ENCODE results near the gene CD52.
A peak's percentile ranks its signal among the peaks of the same experiment; 100 is the strongest.

The CD52 gene

DNA sequence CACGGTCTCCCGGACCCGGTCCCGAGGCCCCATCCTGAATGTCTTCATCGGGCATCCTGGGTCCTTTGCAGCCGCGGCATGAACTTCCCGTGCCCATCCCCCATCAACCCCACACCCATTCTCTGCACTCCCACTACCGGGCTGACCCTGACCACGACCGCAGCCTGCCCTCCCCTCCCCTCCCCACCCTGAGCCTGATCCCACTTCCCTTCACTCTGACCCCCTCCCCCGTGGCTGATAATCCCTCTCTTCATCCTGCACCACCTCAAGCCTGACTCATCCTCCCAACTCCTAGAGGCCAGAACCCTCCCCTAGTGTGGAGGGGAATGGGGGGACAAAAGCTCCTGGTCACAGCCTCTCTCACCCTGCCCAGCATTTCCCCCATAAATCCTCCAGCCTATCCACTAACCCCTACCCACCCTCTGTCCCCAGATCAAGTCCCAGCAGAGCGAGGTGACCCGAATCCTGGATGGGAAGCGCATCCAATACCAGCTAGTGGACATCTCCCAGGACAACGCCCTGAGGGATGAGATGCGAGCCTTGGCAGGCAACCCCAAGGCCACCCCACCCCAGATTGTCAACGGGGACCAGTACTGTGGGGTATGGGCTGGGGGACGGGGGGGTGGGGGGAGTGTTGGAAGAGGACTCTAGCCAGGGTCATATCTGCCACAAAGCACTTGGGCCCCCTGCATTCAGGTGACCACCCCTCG is 37.3 kb upstream of the CD52 start:
- TF ChIP-seq GATA1 (IDR thresholded peaks at IDR 0.05; ENCODE audit: low read depth, low read length) (no peak), POLR2A (IDR thresholded peaks at IDR 0.05; ENCODE audit: low read length) (no peak)
- peak in 1 of 2 experiments; percentile 53 for DNase-seq

- no peak for DNase-seq
- TF ChIP-seq GATA1 (IDR thresholded peaks at IDR 0.05; ENCODE audit: low read depth, low read length) (no peak), POLR2A (IDR thresholded peaks at IDR 0.05; ENCODE audit: low read length) (peak; percentile 38)
These were observed 36.4 kb upstream of the CD52 start for GRCh38 chr1:26281091-26281958.

GRCh38 chr1:26281971-26282370 is 35.8 kb upstream of the CD52 start:
- no peak for TF ChIP-seq GATA1 (IDR thresholded peaks at IDR 0.05; ENCODE audit: low read depth, low read length)
- peak; percentile 5 for TF ChIP-seq POLR2A (IDR thresholded peaks at IDR 0.05; ENCODE audit: low read length)
- no peak for DNase-seq

DNA sequence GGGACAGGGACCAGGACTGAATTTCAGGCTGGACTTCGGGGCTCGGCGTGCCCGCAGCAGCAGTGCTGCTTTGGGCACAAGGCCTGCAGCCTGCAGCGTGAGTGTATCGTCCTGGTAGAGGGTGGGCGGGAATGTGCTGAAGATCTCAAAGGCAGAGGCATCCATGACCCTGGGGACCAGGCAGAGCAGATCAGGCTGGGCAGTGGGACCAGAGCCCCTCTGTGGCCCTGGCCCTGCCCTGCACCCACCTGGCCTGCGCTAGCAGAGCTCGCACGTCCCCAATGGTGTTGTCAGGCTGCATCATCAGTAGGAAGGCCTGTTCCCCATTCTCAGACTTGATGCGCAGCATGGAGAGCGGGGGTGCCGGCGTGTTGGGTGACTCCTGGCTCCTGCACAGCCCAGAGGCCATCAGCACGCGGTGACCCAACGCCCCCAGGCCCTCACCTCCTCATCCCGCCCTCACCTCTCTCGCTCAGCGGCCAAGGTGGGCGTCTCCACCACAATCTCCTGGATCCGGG is 35.3 kb upstream of the CD52 start:
- DNase-seq: no peak
- TF ChIP-seq POLR2A (IDR thresholded peaks at IDR 0.05; ENCODE audit: low read length) (no peak), GATA1 (IDR thresholded peaks at IDR 0.05; ENCODE audit: low read depth, low read length) (no peak)

GRCh38 chr1:26283279-26283853 is 34.4 kb upstream of the CD52 start:
- TF ChIP-seq POLR2A (IDR thresholded peaks at IDR 0.05; ENCODE audit: low read length) (no peak), GATA1 (IDR thresholded peaks at IDR 0.05; ENCODE audit: low read depth, low read length) (no peak)
- peak in 1 of 2 experiments; percentile 30 for DNase-seq

DNA sequence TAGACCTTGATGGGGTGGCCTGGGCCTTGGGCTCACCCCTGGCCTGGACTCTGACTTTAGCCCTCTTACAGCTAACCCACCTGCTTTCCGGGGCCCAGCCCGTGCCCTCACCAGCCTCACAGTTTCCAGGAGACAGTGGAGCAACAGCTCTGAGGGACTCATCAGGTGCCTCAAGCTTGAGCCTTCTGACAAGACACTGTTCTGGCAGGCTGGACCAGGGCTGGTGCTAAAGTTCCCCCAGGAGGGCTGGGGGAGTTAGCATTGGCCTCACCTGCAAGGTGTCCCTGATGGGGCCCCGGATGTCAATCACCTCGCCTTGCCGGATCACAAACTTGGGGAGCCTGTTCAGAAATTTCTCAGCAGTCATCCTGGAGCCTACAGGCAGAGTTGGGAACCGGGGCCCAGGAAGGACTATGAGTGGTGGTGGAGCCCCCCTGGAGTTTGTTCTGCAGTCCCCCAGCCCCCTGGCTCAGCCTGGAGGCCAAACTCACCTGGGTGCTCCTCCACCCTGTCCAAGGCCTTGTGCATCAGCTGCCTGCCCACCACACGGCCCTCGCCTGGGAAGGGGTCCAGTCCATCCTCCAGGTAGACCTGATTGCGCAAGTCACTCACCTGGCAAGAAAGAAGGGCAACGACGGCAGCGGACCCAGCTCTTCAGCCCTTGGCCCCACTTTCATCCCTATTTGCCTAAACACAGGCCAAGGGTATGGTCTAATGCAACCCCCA is 33.7 kb upstream of the CD52 start:
- DNase-seq: no peak
- TF ChIP-seq GATA1 (IDR thresholded peaks at IDR 0.05; ENCODE audit: low read depth, low read length): no peak
- no peak for TF ChIP-seq POLR2A (IDR thresholded peaks at IDR 0.05; ENCODE audit: low read length)

DNA sequence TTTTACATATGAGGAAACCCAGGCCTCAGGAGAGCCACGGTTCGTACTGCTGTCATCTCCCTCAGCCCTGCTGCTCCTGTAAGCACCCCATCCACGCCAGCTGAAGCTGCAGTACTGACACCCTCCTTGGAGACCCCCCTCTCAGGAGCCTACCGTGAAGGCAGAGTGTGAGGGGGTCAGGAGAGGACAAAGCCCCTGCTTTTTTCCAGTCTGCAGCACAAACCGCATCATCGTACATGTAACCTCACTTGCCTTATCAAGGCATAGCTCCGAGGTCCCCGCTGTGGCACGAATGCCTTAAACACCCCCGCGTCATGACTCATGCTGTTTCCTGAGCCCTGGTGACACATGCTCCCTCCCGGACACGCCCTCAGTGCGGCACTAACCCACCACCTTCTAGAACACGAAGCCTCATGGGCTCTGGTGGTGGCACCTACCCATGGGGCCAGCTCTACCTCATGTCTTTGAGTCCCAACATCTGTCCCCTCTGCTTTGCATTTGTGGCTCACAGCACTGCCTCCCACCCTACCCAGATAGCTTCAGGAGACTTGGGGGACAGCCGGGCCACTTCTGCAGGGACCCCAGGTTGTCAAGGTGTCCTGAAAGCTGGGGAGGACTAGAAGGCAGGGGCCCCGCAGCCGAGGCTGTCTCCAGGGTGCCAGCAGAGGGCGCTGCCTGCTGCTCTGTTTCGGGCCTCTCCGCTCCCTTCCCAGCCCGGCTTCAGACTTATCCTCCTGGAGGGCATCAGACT is 33.0 kb upstream of the CD52 start:
- DNase-seq: peak; percentile 92 to 97
- TF ChIP-seq POLR2A (IDR thresholded peaks at IDR 0.05; ENCODE audit: low read length) (peak; percentile 62), GATA1 (IDR thresholded peaks at IDR 0.05; ENCODE audit: low read depth, low read length) (no peak)

DNA sequence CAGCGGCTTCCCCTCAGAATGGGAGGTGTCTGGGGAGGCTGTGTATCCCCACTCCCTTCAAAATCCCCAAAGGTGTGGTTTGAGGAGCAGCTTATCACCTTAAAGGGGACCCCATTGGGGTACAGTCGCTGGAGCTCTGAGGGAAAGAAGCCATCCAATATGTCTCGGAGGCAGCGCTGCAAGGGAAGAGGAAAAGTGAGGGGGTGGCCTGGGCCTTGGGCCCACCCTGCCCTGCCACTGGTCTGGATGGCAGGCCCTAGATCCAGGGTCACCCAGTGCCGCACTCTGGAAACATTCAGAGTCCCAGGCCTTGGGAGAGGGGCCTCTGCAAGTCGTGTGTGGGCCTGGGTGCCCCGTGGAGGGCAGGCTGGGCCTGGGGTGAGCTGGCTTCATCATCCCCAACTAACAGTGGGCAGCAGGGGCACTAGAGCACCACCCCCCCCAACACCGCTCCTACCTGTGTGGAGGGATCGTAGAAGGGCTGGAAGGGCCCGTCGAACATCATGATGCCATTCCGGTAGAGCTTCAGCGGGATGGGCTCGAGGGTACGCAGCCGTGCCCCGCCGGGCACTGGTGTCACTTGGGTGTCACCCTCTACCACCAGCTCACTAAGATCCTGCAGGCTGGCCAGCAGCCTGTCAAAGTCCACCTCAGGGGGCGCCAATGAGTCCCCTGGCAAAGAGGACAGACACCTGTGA is 32.2 kb upstream of the CD52 start:
- TF ChIP-seq GATA1 (IDR thresholded peaks at IDR 0.05; ENCODE audit: low read depth, low read length) (no peak), POLR2A (IDR thresholded peaks at IDR 0.05; ENCODE audit: low read length) (no peak)
- peak in 1 of 2 experiments; percentile 71 for DNase-seq

DNA sequence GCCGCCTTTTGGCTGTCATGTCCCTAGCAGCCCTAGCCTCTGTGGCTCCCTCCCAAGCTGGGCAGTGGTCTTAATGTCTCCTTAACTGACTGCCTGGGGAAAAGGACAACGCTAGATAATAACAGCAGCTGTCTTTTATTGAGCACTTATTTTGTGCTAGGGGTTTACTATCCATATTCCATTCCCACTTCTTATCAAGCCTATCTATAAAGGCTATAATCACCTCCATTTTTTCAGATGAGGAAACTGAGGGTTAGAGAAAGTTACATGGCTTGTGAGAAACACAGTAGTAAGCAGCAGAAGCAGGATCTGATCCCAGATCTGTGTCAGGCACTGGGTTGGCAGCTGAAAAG is 31.7 kb upstream of the CD52 start:
- no peak for TF ChIP-seq GATA1 (IDR thresholded peaks at IDR 0.05; ENCODE audit: low read depth, low read length)
- peak; percentile 37 for TF ChIP-seq POLR2A (IDR thresholded peaks at IDR 0.05; ENCODE audit: low read length)

GRCh38 chr1:26287033-26287711 is 30.6 kb upstream of the CD52 start:
- DNase-seq: peak in 1 of 2 experiments; percentile 39
- TF ChIP-seq POLR2A (IDR thresholded peaks at IDR 0.05; ENCODE audit: low read length) (no peak), GATA1 (IDR thresholded peaks at IDR 0.05; ENCODE audit: low read depth, low read length) (no peak)

More for the DNA sequence above, 31.7 kb upstream of the CD52 start:
- DNase-seq: no peak

GRCh38 chr1:26287811-26288210 is 29.9 kb upstream of the CD52 start:
- no peak for DNase-seq
- TF ChIP-seq POLR2A (IDR thresholded peaks at IDR 0.05; ENCODE audit: low read length) (no peak), GATA1 (IDR thresholded peaks at IDR 0.05; ENCODE audit: low read depth, low read length) (no peak)

Data from erythroblast (primary cell).